Stimulated activated CD8-positive, alpha-beta memory T cell treated with anti-CD3 and anti-CD28 coated beads, Interleukin-7, amount 100 ng/mL, for 4 hours (primary cell): ENCODE measurements around the gene SH3GL1.

Source experiments
- DNase-seq, 2 donors: peaks; one replicate each; pipeline ENCODE4 v3.0.0-alpha.2; 2020; ENCODE audit warnings: low read depth in 2 of 2

The SH3GL1 gene

DNA sequence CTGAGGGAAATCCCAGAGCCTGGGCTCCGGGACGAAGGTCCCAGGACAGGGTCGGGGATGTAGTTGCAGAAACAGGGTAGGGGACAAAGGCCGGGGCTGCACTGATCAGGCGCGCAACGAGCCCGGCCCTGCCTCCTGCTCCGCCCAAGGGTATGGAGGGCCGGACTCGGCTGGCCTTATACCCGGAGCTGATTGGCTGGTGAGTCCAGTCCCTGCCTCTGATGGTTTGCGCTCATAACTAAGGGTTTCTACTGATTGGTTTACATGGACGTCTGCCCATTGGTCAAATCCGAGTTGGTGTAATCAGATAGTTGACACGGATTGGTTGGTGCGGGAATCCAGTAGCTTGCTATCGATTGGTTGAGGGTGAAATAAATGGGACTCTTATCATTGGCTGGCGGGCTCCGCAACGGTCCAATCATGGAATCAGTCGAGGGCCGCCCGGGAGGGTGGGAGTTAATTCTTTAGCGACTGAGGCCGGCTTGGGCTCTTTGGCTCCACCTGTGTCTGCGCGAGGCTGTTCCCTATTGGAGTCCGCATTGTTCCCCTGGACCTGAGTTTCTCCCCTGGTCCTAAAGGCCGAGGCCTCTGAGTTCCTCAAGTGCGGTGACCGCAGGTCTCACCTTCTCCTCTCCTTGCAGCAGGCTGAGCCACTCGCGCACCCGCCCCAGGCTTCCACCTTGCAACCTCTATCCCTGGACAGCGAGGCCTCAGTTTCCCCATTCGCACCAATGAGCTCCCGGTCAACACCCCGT, 57.6 kb downstream of the SH3GL1 start:
- DNase-seq = peak; percentile 83 to 91

DNA sequence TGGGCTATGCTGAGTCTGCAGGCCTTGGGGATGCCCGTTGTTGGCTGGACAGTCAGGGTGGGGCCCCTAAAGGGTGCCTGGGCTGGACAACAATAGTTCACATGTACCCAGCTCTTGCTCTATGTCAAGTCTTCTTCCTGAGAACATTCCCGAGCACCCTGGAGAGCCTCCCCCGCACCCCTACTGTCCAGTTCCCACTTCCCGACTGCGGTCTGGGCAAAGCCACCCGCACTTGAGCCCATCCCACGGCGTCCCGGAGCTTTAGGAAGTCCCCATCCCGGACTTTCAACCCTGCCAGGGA, 58.1 kb downstream of the SH3GL1 start:
- DNase-seq = no peak

DNA sequence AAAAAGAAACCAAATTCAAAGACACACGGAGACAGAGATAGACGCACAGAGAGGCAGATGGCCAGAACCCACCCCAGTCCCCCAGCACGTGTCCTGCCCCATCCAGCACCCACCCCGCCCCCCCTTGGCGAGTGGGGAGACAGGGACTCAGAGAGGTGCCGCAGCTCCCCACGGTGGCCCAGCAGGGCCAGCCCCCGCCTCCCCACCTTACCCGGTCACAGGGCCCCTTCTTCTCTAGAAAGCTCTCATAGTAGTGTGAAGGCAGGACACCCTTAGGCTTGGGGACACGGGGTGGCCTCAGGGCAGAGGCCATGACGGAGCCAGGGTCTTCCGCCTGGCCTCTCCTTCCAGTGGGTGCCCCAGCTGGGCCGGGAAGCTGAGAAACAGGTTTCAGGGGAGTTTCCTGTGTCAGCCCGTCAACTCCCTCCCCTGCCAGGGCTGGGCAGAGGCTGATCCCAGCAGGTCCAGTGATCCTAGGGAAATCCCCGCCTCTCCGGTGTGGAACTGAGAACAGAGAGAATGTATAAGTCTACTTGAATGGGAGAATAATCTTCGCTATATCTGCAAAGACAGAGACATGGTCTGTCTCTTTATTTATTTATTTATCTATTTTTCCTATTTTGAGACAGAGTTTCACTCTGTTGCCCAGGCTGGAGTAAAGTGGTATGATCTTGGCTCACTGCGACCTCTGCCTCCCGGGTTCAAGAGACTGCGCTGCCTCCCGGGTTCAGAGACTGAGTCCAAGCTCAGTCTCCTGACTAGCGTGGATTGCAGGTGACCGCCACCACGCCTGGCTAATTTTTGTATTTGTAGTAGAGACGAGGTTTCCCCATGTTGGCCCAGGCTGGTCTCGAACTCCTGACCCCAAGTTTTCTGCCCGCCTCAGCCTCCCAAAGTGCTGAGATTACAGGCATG, 61.6 kb downstream of the SH3GL1 start, which contains the start of gene STAP2:
TSS of gene STAP2 (minus strand) at position 387 of the 915 bp plus-strand sequence. CDS start at position 313, 74 bp downstream.
- peak in 1 of 2 donors; percentile 24 for DNase-seq

DNA sequence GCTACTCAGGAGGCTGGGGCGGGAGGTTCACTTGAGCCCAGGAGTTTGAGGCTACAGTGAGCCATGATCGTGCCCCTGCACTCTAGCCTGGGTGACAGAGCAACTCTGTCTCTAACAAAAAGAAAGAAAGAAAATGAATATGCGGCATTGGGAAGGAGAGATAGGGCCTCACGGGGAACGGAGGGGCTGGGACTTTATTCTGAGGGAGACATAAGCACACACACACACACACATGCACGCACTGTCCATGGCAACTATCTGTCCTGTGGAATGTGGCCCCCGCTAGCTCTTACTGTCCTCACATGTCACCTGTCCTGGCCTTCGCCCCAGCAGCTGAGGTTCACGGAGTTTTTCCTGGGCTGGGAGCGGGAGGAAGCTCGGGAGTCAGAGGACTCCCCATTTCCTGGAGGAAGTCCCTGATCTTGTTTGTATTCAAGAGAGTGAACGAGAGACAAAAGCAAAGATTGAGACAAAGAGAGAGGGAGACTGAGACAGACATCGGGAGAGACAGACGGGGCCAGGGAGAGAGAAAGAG, 62.4 kb downstream of the SH3GL1 start:
- DNase-seq = no peak

DNA sequence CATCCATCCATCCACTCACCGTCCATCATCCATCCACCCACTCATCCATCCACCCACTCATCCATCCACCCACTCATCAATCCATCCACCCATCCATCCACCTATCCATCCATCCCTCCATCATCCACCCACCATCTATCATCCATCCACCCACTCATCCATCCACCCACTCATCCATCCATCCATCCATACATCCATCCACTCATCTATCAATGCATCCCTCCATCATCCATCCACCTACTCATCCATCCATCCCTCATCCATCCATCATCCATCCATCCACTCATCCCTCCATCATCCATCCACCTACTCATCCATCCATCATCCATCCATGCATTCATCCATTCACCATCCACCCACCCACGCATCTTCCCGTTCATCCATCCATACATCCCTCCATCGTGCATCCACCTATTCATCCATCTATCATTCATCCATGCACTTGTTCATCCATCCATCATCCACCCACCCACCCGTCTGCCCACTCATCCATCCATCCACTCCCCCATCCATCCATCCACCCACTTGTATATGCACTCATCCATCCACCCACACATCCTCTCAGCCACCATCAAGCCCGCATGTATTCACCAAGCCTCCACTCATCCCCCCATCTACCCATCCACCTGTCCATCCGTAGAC, 65.3 kb downstream of the SH3GL1 start:
- no peak for DNase-seq

DNA sequence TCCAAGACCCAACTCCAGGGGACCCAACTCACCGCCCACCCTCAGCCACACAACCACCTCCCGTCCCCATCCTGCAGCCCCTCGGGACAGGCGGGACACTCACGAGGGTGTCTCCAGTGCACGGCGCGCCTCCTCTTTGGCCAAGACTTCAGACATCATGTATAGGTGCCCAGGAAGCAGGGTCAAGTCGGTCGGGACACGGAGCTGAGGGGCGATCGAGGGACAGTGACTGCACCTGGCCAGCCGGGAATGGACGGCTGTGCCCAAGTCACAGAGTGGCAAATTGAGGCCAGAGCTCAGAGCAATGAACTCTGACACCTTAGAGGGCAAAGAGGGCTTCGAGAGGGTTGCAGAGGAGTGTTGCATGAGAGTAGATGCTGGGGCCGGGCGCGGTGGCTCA, 70.5 kb downstream of the SH3GL1 start:
- no peak for DNase-seq

DNA sequence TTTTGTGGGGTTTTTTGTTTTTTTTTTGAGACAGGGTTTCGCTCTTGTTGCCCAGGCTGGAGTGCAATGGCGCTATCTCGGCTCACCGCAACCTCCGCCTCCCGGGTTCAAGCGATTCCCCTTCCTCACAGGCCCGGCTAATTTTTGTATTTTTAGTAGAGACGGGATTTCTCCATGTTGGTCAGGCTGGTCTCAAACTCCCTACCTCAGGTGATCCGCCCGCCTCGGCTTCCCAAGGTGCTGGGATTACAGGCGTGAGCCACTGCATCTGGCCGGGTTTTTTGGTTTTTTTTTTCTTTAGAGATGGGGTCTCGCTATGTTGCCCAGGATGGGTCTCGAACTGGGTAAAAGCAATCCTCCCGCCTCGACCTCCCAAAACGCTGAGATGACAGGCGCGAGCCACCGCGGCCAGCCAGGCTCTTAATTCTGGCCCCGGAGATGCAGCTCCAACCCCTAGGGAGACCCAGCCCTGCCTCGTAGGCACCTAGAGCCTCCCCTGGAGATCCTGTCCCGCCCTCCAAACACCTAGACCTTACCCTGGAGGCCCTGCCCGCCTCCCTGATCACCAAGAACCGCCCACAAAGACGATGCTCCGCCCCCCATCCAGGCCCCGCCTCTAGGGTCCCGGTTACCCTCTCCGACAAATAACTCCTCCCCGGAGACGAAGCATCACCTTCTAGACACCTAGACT, 71.2 kb downstream of the SH3GL1 start:
- DNase-seq = peak; percentile 26 to 38

DNA sequence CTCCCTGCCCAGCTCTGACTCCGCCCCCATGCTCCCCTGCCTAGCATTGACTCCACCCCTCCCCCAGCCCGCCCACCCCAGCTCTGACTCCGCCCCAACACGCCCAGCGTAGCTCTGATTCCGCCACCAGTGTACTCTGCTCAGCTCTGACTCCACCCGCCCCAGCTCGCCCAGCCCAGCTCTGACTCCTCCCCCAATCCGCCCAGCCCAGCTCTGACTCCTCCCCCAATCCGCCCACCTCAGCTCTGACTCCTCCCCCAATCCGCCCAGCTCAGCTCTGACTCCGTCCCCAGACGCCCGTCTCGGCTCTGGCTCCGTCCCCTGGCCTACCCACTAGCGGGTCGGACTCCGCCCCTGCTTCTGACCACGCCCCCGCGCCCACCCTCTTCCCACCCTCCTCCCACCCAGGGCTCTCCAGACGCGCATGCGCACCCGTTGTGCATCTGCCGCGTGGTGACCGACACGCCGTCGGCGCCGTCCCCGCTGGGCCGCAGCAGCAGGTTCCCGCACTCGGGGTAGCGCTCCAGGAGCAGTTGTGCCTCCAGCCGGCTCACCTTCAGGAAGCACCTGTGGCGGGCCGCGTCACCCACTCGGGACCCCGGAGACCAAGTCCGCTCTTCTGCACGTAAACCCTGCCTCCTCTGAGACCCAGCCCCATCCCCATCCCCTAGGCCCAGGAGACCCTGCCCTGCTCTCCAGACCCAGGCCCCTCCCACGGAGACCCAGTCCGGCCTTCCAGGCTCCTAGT, 71.9 kb downstream of the SH3GL1 start:
- peak; percentile 95 to 97 for DNase-seq

DNA sequence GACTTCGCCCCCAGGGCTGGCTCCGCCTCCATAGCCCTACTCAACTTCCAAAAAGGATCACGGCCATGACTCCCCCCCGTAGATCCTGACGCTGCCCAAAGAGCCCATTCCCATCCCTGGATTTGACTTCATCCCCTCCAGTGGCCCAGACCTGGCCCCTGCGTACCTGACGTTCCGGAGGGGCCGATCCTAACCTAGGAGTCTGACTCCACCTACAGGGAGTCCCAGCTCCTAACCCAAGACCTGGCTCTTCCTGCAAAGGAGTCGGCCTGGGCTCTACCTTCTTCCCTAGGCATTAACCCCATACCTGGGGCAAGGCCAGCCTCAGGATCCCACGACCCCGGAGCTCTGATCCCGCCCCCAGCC, 72.5 kb downstream of the SH3GL1 start:
- DNase-seq = no peak

DNA sequence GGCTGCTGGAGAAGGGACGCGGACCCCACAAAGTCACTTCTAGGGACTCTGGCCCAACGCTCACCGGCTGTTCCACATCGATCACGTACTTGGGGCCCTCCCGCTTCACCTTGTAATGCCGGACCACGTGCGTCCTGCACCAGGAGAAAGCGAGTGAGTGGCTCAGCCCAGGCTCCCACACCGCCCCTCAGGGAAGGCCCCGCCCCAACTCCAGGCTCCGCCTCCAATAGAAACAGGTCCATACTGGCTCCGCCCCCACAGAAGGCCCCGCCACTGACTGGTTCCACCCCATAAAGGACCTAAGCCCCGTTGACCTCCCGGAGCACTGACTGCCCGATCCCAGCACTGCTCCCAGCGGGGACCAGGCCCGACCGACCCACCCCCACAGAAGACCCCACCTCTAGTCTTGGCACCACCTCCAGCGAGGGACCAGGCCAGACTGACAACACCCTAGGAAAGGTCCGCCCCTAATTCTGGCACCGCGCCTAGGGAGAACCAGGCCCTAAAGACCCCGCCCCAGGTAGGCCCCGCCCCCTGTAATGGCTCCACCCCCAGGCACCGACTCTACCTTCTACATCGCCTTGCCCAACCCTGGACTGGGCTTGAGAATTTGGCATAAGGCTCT, 73.0 kb downstream of the SH3GL1 start:
- peak; percentile 54 to 68 for DNase-seq

DNA sequence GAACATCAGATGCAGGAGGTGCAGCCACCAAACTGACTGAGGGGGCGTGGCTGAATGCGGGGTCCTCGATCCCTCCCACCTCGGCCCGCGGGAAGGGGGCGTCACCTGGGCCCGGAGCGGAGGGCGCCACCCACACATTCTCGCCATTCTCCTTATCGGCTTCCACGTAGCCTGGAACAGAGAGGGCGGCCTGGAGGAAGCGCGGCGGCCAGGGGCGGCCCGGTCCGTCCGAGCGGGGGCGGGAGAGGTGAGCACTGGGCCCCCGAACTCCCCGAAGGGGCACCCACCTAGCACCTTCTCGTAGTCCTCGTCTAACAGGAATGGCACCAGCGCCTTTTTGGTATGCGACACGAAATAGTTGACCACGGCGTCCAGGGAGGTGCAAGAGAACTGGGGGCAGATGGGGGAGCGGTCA, 73.5 kb downstream of the SH3GL1 start:
- peak in 1 of 2 donors; percentile 22 for DNase-seq

DNA sequence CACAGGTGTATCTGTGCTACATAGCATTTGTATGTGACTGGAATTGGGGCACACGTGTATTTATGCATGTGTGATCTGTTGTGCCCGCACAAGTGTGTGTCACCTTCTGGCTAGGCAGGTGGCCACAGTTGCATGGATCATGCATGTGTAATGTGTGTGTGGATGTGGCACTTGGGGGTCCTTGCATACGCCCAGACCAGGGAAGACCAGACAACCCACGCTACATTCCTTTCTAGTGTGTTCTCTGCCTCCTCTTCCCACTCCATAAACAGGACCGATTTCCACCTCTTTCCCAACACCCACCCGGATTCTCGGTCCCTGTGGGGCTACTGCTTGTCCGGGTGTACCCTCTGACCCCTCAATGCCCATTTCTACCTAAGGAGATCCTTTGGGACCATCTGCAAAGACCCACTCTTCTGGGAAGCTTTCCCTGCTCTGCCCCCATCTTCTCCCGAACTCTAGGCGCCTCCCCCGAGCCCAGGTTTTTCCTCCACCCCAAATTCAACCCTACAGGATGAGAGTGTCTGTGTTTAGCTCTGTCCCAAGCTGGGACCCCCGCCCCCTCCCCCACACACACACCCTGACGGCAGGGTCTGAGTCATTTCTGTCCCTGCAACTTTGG, 74.0 kb downstream of the SH3GL1 start:
- DNase-seq = no peak

DNA sequence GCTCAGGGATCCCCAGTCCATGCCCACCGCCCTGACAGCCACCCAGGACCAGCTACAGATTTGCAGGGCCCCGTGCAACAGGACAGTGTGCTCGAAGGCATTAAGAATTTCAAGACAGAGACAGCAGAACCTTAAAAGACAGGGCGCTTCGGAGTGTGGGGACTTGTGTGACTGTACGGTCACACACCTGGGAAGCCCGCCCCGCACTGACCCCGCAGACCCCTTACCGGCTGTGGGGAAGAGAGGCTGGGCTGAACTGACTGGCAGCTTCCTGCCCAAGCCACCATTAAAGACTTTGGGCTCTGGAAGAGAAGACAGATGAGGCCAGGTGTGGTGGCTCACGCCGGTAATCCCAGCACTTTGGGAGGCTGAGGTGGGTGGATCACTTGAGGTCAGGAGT, 76.1 kb downstream of the SH3GL1 start:
- no peak for DNase-seq

DNA sequence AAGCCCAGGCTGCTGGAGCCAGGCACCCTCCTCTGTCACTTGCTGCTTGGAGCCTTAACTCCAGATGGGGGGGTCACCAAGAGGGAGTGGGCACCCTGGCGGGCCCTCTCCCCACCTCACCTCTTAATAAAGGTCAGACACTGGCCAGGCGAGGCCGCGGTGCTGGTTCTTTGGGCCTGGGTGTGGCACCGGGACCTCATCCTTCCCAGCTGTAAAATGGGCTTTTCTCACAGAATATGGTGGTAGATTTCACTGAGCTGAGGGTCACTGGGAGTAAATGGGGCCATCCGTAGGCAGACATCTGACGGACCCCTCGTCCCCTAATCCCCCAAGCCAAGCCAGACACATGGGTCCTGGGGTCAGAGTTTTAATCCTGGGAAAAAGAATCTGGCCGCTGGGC, 76.7 kb downstream of the SH3GL1 start:
- no peak for DNase-seq

DNA sequence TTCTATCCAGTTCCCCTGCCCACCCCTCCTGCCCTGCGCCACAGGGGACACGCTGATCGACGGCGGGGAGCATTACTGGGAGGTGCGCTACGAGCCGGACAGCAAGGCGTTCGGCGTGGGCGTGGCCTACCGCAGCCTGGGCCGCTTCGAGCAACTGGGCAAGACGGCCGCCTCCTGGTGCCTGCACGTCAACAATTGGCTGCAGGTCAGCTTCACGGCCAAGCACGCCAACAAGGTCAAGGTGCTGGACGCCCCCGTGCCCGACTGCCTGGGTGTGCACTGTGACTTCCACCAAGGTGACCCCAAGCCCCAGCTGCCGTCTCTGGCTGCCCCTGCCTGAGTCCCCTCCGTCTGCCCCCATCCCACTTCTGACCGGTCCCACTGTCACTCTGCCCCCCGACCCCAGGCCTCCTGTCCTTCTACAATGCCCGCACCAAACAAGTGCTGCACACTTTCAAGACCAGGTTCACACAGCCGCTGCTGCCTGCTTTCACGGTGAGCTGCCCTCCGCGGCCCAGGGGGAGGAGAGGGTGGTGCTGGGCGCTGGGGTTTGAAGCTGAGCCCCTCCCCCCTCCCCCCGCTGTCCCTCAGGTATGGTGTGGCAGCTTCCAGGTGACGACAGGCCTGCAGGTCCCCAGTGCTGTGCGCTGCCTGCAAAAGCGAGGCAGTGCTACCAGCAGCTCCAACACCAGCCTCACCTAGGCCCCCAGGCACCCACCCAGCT, 77.2 kb downstream of the SH3GL1 start:
- DNase-seq = no peak

DNA sequence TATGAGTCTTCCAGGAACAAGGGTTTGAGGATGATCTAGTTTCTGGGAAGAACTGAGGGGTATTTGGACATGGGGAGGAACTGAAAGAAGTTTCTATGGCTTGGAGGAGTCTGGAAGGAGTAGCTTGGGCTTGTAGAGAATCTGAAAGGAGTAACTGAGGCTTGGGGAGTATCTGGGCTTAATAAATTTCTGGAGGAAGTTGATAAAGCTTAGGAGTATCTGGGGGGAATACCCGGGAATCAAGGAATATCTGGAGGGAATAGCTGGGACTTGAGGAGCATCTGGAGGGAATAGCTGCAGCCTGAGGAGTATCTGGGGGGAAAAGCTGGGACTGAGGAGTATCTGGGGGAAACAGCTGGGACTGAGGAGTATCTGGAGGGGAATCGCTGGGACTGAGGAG, 79.9 kb downstream of the SH3GL1 start:
- DNase-seq = no peak

DNA sequence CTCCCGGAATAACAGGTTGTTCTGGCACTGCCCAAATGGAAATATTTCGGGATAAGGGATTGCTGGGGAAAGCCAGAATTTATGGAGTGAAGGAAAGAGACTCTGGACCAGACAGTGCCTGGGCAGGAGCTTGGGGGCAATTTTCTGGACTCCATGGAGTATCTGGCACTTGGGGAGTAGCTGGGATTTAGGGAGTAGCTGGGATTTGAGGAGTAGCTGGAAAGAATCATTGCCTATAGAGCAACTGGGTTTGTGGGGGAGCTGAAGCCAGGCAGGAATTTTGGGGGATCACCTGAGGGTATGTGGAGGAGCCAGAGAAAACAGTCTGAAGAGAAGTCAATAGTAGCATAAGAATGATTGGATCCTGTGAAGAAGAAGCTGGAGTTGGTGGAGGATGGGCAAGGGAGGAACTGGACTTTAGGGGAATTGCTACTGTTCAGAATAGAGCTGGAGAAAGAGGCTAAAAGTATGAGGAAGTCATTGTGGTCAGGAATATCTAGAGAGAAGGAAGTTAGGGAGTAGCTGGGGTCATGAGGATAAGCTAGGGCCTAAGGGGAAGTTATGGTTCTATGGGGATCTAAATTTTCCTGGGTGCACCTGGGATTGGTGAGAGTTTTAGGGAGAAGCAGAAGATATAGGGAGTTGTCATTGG, 81.2 kb downstream of the SH3GL1 start:
- no peak for DNase-seq

DNA sequence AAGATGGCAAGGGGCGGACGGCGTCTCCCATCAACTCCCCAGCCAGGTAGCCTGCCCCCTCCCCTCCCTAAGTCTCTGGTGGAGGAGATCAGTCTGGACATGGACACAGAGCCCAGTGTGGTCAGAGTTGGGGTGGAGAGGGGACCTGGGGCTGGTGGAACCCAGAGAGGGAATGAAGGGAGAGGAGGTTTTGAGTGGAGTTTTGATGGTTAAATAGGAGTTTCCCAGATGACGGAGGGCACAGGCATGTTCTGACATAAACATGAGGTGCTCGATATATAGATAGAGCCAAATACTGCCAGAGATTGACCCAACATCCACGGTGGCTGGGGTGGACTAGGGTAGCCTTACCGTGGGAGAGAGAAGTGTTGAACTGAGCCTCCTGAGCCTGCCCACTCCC, 81.9 kb downstream of the SH3GL1 start:
- DNase-seq = no peak

DNA sequence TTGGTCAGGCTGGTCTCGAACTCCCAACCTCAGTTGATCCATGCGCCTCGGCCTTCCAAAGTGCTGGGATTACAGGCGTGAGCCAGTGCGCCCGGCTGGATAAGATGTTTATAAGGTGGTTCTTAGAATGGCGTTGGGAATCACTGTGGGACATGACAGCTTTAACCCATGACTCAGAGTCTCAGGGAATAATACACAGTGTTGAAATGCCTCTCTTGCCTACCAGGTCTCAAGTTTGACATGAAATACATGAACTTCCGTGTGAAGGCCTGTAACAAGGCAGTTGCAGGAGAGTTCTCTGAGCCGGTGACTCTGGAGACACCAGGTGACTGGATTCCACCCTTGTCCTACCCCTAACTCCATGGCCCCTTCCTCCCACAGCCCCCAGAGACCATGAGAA, 83.4 kb downstream of the SH3GL1 start:
- DNase-seq = no peak
